Activated gamma-delta T cell (primary cell): ENCODE data around the gene AGBL3.
"Not testable (repeated sequence)": the region's sequence is repeated elsewhere in the genome, so short reads cannot be mapped to it uniquely, and the experiment has no call there.

Source experiments
- DNase-seq: peaks from one replicate; lab custom pipeline; 2025; lab: John Stamatoyannopoulos, UW

Gene AGBL3

GRCh38 chr7:135076882-135077281 is 90.6 kb downstream of the AGBL3 start:
- DNase-seq: no peak

- DNase-seq: no peak
These were observed 91.3 kb downstream of the AGBL3 start for GRCh38 chr7:135077642-135078041.

- DNase-seq: no peak
These were observed 91.7 kb downstream of the AGBL3 start for GRCh38 chr7:135078051-135078450.

- no peak for DNase-seq
These were observed 92.8 kb downstream of the AGBL3 start for GRCh38 chr7:135079068-135079467.

- no peak for DNase-seq
These were observed 96.7 kb downstream of the AGBL3 start for GRCh38 chr7:135083005-135083404.

GRCh38 chr7:135088566-135088965 is 102.3 kb downstream of the AGBL3 start:
- DNase-seq: no peak

- no peak for DNase-seq
These were observed 105.4 kb downstream of the AGBL3 start for GRCh38 chr7:135091717-135092116.

- no peak for DNase-seq
These were observed 108.3 kb downstream of the AGBL3 start for GRCh38 chr7:135094472-135095237.

- DNase-seq: no peak
These were observed 109.1 kb downstream of the AGBL3 start for GRCh38 chr7:135095450-135095849.

- no peak for DNase-seq
These were observed 112.1 kb downstream of the AGBL3 start for GRCh38 chr7:135098391-135098790.

GRCh38 chr7:135100856-135101255 is 114.5 kb downstream of the AGBL3 start:
- no peak for DNase-seq

- no peak for DNase-seq
These were observed 116.1 kb downstream of the AGBL3 start for GRCh38 chr7:135102372-135102771.

- no peak for DNase-seq
These were observed 123.3 kb downstream of the AGBL3 start for GRCh38 chr7:135109562-135109961.

GRCh38 chr7:135109976-135110375 is 123.7 kb downstream of the AGBL3 start:
- no peak for DNase-seq

- DNase-seq: no peak
These were observed 125.1 kb downstream of the AGBL3 start for GRCh38 chr7:135111379-135111778.

- no peak for DNase-seq
These were observed 128.3 kb downstream of the AGBL3 start for GRCh38 chr7:135114622-135115021.

GRCh38 chr7:135117096-135117495 is 130.8 kb downstream of the AGBL3 start:
- no peak for DNase-seq

- DNase-seq: no peak
These were observed 135.6 kb downstream of the AGBL3 start for GRCh38 chr7:135121868-135122267.

- not testable (repeated sequence) for DNase-seq
These were observed 138.3 kb downstream of the AGBL3 start for GRCh38 chr7:135124631-135125030.

GRCh38 chr7:135128931-135129330 is 142.6 kb downstream of the AGBL3 start:
- no peak for DNase-seq

GRCh38 chr7:135129579-135129978 is 143.3 kb downstream of the AGBL3 start:
- DNase-seq: no peak

- DNase-seq: no peak
These were observed 157.8 kb downstream of the AGBL3 start for GRCh38 chr7:135143885-135144668.

- no peak for DNase-seq
These were observed 161.1 kb downstream of the AGBL3 start for GRCh38 chr7:135147341-135147898.
